GM20000 (cell line): Measurements from ENCODE around the gene IL20.

Source experiments
- DNase-seq: peaks from one replicate; pipeline ENCODE4 v3.0.0; 2012; ENCODE audit warnings: low spot score
- TF ChIP-seq, protein P1 (sequence below): IDR thresholded peaks from 2 replicates; pipeline ENCODE4 v1.5.1; 2012; ENCODE audit warnings: mild to moderate bottlenecking, control low read depth; ENCODE audit errors: extremely low read depth, missing control alignments

Gene IL20

DNA sequence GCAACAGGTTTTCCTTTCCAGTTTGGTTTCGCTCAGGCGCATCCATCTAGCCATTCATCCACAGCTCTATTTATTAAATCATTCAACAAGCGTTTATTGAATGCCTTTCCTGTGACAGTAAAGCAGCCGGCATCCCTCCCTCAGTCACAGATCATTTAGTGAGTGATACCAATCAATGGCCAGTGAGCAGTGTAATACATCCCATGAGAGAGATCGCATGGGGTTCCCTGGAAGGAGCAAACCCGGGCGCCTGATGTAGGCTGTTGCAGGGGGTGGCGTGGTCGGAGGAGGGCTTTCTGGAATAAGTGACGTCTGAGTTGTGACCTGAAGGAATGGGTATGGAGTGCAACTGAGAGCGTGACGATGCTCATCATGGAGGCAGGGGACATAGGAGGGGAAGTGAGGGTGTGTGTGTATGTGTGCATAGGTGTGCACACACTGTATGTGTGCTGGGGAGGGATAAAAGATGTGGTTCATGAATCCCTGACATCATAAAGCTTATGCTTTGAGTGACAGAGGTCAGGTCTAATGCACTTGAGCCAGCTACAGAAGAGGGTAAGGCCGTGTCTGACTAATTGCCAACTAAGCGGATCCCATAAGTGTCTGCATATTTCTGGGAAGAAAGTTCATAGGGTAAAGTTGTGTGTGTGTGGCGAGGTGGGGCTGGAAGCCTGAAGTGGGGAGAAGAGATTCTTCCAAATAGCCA, 49.8 kb downstream of the IL20 start:
- no peak for DNase-seq
- TF ChIP-seq, protein P1, sequence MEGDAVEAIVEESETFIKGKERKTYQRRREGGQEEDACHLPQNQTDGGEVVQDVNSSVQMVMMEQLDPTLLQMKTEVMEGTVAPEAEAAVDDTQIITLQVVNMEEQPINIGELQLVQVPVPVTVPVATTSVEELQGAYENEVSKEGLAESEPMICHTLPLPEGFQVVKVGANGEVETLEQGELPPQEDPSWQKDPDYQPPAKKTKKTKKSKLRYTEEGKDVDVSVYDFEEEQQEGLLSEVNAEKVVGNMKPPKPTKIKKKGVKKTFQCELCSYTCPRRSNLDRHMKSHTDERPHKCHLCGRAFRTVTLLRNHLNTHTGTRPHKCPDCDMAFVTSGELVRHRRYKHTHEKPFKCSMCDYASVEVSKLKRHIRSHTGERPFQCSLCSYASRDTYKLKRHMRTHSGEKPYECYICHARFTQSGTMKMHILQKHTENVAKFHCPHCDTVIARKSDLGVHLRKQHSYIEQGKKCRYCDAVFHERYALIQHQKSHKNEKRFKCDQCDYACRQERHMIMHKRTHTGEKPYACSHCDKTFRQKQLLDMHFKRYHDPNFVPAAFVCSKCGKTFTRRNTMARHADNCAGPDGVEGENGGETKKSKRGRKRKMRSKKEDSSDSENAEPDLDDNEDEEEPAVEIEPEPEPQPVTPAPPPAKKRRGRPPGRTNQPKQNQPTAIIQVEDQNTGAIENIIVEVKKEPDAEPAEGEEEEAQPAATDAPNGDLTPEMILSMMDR, result no peak

GRCh38 chr1:206916000-206916709, 50.7 kb downstream of the IL20 start:
- TF ChIP-seq, protein P1, result no peak
- no peak for DNase-seq

GRCh38 chr1:206918076-206918475, 52.7 kb downstream of the IL20 start:
- TF ChIP-seq, protein P1, result no peak
- no peak for DNase-seq
